Thyroid gland (tissue), 4 donors: Measurements from ENCODE around the gene ABHD5.

Experiments used
- CTCF ChIP-seq, 6 experiments: fragments of 200-600 bp in 3 of 6; fragments of 450-650 bp in 3 of 6; sonication (generic) in 3 of 6; IDR thresholded peaks; one replicate each; pipeline ENCODE4 v1.5.1; 2016 to 2019; ENCODE audit warnings: antibody characterized with exemption in 6 of 6, mild to moderate bottlenecking in 2 of 6, inconsistent platforms in 1 of 6, moderate library complexity in 1 of 6
- POLR2A ChIP-seq, 2 donors: fragments of 450-650 bp; IDR thresholded peaks; one replicate each; pipeline ENCODE4 v1.6.1; 2017; ENCODE audit warnings: antibody characterized with exemption in 2 of 2, mild to moderate bottlenecking in 2 of 2, moderate library complexity in 1 of 2

DNA sequence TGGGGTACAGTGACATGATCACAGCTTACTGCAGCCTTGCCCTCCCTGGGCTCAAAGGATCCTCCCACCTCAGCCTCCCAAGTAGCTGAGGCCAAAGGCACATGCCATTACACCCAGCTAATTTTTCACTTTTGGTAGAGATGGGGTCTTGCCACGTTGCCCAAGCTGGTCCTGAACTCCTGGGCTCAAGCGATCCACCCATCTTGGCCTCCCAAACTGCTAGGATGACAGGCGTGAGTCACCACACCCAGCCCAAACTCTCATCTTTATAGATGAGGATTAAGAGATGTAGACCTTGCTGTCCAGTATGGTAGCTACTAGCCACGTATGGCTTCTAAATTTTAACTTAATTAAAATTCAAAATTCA is 4.4 kb upstream of the ABHD5 start:
- no peak for TF ChIP-seq CTCF (IDR thresholded peaks at IDR 0.05)
- TF ChIP-seq POLR2A (IDR thresholded peaks at IDR 0.05): no peak
